Measurements from ENCODE around the gene CERS4.
A peak's percentile ranks its signal among the peaks of the same experiment; 100 is the strongest.

GRCh38 chr19:8208119-8208921 lies 850 bp upstream of the CERS4 start:
- TF ChIP-seq TAF1 (IDR thresholded peaks at IDR 0.05; ENCODE audit: low read depth) (no peak), EP300 (IDR thresholded peaks at IDR 0.05; ENCODE audit: borderline replicate concordance) (0 out of 2 replicates have a peak, but pooled peaks have one; percentile 6)
- TF ChIP-seq, protein P1, sequence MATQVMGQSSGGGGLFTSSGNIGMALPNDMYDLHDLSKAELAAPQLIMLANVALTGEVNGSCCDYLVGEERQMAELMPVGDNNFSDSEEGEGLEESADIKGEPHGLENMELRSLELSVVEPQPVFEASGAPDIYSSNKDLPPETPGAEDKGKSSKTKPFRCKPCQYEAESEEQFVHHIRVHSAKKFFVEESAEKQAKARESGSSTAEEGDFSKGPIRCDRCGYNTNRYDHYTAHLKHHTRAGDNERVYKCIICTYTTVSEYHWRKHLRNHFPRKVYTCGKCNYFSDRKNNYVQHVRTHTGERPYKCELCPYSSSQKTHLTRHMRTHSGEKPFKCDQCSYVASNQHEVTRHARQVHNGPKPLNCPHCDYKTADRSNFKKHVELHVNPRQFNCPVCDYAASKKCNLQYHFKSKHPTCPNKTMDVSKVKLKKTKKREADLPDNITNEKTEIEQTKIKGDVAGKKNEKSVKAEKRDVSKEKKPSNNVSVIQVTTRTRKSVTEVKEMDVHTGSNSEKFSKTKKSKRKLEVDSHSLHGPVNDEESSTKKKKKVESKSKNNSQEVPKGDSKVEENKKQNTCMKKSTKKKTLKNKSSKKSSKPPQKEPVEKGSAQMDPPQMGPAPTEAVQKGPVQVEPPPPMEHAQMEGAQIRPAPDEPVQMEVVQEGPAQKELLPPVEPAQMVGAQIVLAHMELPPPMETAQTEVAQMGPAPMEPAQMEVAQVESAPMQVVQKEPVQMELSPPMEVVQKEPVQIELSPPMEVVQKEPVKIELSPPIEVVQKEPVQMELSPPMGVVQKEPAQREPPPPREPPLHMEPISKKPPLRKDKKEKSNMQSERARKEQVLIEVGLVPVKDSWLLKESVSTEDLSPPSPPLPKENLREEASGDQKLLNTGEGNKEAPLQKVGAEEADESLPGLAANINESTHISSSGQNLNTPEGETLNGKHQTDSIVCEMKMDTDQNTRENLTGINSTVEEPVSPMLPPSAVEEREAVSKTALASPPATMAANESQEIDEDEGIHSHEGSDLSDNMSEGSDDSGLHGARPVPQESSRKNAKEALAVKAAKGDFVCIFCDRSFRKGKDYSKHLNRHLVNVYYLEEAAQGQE (IDR thresholded peaks at IDR 0.05; ENCODE audit: low read depth) = no peak

All from Ishikawa (cell line).